ENCODE data around the gene RPP25L.

The RPP25L gene

DNA sequence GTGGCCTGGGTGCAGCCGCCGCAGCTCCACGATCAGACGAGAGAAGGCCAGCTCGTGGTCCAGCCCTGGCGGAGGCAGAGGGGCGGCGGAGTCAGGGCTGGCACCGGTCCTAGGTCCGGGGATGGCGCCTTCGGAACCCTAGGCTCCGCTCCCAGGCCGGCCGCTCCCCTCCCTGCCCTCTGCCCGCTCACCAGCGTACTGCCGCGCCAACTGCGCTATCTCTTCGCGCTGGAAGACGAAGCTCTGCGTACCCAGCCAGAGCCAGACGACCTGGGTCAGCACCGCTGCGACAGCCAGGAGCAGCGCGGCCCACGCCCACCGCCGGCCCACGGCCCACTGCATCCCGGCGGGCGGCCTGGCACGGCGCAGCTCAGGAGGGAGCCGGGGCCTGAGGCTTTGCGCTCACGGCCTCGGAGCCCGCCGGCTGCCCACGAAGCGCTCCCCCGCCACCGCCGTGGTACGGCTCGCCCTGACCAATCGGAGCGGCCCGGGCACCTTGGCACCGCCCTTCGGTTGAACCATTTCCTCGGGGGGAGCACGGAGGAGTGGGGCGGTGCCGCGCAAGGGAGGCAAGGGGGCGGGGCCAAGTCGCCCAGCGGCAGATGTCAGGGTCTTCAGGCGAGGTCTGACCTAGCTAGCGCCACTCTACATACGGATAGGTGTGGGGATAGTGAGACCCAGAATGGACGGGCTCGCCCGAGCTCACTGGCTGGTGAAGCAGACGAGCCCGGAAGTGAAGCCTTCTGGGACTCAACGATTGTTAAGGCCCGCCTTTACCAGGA is 25.6 kb upstream of the RPP25L start, which contains the start of gene SIGMAR1:
Gene SIGMAR1, minus strand, starts transcription at position 432 of the 782 bp plus-strand sequence. Its CDS starts 90 bp downstream, at position 342.
- peak; percentile 84 for DNase-seq

DNA sequence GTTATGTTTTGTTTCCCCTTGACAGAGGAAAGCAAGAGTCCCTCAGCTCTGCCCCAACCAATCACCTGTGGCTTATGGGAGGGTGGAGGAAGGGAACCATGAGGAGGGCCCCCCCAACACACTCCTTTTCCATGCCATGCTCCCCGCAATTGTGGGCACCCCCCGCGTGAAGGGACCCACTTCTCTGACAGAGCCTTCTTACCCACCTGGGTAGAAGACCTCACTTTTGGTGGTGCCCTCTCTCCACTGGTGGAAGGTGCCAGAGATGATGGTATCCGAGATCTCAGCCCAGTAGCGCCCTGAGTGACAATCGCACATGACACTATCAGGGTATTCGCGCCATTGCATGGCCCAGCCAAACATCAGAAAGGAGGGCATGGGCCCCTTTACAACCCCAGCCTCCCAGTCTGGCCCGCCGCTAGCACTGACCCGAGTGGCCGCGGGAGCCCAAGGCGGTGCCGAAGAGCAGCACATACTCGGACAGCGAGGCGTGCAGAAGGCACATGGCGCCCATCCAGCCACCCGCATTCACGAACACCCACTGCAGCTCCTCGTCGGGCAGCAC is 25.0 kb upstream of the RPP25L start:
- no peak for DNase-seq

DNA sequence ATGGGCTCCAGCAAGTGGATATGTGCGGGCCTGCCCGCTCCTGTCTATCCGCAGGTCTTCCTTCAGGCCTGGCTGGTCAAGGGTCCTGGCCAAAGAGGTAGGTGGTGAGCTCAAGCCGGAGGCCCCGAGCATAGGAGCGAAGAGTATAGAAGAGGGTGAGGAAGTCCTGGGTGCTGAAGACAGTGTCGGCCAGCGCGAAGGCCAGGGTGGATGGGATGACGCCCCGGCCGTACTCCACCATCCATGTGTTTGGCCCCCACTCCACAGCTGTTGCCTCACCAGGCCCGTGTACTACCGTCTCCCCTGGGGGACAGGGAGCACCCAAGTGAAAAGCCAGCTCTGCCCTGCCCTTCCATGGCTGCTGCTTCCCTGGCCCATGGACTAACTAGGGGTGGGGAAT is 23.7 kb upstream of the RPP25L start:
- no peak for DNase-seq

DNA sequence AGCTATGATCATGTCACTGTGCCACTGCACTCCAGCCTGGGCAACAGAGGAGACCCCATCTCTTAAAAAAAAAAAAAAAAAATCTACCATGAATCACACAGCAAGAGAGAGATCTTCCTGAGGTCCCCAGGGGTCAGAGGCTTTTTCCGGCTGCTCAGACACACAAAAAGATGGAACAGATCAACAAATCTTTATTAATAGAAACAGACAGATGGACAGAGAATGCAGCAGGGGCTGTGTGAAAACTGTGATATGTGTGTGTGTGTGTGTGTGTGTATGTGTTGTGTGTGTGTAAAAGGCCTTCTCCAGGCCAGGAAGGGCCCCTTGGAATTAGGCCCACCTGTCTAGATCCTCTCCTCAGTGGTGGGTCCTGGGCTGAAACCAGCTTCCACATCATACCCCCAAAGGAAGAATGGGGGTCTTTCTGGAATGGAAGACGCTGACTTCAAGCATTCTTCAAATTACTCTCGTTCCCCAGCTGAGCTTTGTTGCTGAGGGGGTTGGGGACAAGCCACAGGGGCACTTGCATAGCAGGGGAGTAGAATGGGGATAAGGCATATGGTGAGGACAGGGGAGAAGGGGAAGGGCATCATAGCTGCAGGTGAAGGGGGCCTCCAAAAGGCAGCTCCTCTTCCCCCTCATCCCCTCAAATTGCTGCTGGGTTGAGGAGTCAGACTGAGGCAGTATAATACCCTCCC is 22.8 kb upstream of the RPP25L start:
- no peak for DNase-seq

DNA sequence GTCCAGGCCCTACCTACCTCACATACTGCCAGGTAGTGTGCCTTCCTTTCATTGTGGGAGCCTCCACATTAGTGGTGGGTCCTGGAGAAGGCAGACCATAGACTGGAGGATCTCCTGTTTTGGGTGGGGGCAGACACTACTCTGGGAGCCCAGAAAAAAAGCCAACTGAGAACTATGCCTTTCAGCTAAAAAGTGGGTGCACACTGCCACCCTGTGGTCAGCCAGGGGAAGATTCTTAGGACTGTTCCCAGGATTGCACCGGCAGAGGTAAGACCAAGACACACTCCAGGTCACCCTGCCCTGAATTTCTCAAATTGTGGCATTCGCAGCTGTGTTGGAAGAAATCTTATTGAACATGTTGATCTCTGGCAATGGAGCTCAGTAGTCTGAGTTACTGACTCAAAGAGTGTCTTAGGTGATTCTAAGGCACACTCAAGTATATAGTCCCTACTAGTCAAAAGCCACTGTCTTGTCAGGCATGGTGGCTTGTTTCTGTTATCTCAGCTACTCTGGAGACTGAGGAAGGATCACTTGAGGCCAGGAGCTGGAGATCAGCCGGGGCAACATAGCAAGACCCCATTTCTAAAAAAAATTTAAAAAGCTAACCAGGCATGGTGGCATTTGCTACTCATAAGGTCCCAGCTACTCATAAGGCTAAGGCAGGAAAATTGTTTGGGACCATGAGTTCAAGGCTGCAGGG is 22.1 kb upstream of the RPP25L start:
- no peak for DNase-seq

DNA sequence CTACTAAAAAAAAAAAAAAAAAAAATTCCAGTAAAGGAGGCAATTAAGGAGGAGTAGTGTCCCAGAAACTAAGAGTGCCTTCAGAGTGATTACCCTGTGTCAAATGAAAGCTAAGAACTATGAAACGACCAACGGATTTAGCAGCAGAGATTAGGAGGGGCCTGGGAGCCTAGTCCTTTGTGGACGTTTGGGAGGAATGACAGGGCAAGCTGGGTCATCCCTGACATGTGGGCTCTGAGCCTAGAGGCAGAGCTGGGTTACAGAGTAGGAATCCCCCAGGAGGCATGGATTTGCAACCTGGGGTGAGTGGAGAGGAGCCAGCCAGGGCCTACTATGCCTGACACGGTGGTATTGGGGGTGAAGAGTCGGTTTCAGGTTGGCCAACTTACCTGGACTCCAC is 21.3 kb upstream of the RPP25L start:
- no peak for DNase-seq

DNA sequence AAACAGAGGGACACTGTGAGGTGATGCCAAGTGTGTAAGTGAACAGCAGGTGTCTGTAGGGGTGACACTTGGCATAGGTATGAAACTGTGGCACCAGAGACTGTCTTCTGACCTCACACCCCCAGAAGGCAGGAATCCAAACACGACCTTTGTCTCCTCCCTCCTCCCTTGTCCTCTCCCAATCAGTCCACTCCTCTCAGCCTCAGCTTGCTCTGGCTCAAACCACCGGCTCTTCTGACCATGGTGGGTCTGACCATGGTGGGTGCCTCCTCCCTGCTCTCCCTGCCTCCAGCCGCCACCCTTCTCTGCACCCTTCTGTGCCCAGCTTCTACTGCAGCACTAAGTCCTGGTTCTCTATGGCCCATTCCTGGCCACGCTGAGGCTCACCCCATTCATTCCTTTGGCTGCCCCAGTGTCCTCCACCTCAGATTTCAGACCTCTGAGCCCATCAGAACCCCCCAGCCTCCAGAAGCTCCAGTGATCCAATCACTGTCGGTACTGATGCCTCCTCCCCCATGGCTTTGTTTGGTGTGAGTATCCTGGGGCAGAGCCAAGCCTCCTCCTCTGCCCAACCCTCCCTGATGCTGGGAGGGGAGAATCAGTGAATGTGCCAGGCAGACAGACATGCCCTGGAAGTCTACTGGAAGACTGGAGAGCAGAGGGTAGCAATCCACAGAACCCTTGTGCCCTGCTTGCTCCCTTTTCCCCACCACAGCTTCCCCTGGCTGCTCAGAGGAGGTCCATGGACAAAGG is 18.7 kb upstream of the RPP25L start:
- no peak for DNase-seq

DNA sequence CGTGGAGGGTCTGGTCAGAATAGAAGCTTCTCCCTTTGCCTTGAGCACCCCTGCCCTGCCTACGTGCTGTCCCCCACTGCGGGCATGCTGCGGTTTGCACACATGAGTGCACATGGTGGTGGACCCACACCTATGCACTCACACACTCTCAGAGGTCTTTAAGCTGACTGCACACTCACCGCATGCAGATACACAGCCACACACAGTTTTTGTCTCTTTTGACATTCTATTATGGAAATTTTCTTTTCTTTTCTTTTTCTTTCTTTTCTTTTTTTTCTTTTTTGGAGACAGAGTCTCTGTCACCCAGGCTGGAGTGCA is 17.6 kb upstream of the RPP25L start:
- DNase-seq = no peak

DNA sequence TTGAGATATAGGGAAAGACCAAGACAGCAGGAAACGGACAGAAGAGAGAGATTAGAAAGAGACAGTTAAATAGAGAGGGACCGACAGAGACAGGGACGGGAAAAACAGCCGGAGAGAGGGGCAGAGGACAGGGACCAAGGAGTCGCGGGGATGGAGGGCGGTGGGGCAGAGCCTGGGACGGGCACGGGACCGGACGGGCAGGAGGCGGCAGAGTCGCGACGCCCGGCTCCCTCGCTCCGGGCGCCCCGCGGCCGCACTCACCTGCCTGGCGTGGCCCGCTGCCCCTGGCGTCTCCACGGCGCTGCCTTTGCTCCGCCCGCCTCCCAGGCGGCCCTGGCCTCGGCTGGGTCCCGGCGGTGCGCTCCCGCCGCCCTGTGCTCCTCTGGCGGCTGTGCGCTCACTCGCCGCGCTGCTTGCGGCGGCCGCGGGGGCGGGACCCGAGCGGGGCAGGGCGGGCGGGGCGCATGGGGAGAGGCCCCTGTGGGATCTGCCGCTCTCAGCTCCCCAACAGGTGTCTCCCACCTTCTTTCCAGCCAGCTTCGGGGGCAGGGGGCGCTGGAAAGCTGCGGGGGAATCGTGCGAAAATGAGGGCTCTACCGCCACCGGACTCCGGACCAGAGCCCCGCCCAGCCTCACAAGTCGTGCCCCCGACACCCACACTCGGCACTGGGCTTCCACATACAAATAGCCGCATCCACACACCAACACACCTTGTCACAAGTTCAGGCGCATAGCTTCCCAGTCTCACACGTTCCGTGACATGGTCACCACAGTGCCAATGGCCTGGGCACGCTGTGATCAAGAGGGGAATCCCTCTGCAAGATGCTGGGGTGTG is 17.0 kb upstream of the RPP25L start, which contains the start of gene ARID3C:
Gene ARID3C, minus strand, starts transcription at position 411 of the 835 bp plus-strand sequence. CDS start 1,052 bp downstream, outside the sequence.
- peak; percentile 24 for DNase-seq

DNA sequence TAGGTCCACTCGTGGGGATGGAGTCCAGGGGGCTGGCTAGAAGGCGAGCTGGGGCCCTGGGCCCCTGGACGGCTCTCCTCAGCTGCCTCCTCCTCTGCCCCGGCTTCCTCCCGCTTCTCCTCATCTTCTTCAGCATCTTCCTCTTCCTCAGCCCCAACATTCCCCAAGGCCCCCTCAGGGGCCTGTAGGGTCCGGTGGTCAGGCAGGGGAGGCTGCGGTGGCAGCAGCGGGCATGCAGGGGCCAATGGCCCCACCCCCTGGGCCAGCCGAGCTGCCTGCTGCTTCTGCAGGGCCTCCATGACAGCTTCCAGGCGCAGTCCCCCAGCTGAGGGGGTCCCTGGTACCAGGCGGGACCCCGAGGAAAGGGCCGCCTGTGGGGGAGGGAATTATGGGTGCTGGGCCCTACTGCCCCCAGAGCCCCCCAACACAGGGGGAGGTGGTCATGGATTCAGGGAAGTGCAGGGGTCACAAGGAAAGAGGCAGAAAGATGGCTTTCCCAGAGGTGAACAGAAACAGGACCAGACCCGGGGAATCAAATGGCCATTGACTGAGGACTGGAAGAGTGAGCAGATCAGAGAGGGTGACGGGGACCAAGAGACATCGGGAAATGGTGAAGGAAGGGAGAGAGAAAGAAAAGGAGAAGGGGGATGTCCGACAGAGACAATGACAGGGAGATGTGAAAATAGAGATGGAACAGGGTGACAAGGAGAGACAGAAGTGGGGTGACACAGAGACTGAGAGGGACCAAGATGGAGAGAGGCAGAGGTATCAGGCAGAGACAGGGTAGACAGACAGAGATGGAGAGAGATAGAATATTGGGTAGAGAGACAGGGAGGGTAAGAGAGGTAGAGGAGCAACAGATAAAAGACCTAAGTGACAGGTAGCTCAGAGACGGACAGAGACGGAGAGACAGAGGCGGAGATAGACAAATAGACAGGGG is 16.1 kb upstream of the RPP25L start:
- DNase-seq = no peak

DNA sequence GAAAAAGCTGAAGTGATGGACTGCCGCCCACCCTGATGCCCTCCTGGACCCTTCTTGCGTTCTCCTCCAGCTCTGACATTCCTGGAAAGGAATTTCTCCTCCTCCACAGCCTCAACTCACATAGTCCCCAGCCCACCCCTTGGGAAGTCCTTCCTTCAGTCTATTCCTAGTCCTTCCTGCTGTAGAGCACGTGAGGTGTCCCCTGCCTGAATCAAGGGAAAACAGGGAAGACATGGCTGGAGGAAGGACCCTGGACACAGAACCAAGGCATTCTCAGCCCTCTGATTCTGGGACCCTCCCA is 13.2 kb upstream of the RPP25L start:
- no peak for DNase-seq

DNA sequence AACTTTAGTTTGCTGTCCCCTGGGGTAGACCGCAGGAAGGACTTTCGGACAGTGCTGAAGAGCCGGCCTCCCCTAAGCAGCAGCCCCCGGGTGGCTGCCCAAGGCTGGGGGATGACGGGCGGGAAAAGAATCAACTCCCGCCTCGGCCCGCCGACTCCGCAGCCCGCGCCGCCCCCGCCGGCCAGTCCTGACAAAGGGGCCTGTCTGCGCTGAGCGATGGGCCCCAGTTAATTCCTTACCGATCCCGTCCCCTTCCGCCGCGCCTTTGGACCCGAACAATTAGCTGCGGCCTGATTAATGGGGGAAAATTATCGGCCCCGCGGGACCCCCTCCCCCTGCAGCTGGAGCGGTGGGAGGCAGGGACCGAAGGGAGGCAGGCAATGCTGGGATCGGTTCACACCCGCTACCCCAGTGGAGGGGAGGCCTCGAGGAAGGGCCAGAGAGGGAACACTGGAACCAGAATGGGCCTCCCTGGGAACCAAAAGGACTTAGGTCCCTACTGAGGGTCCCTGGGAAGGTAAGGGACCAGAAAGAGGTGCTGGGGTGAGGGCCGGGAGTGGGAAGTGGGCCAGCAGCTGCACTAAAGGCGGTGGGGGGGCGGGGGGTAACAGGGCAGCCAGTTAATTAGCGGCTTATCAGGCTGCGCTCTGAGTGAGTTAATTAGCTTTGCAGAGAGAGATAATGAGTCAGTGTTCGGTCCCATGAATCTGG is 12.7 kb upstream of the RPP25L start:
- no peak for DNase-seq

DNA sequence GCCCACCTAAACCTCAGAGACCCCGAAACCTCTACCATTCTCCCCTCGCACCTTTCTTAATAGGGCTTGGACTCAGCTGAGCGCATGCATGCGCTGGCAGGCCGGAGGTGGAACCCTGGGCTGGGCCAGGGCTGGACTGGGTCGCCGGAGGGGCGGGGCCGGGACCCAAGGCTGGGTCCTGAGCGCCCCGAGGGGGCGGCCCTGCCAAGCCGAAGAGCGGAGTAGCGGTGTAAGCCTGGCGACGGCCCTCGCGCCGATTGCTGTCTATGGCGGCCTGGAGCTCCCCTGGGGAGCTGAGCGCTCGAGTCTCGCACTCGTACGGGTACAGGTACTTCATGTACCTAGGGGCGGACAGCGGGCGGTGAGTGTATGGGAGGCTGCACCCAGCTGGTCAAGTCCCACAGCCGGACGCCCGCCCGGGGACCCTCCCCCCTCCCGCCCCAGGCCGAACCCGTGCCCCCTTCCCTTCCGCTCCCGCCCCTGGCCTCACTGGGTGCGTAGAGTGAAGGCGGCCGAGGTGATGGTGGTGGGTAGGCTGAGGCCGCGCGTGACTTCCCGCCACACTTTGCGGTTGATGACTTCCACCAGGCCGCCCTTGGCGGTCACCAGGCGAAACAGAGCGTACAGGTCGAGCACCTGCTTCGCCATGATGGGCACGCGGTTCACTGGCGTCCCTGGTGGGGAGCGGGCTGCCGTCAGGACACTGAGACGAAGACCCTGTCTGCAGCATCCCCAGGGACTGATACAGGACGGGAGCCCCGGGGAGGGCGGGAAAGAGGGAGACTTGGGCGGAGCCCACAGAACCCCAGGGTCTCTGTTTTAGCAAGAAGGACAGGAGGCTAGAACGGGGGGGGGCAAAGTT is 11.7 kb upstream of the RPP25L start:
- DNase-seq = no peak

DNA sequence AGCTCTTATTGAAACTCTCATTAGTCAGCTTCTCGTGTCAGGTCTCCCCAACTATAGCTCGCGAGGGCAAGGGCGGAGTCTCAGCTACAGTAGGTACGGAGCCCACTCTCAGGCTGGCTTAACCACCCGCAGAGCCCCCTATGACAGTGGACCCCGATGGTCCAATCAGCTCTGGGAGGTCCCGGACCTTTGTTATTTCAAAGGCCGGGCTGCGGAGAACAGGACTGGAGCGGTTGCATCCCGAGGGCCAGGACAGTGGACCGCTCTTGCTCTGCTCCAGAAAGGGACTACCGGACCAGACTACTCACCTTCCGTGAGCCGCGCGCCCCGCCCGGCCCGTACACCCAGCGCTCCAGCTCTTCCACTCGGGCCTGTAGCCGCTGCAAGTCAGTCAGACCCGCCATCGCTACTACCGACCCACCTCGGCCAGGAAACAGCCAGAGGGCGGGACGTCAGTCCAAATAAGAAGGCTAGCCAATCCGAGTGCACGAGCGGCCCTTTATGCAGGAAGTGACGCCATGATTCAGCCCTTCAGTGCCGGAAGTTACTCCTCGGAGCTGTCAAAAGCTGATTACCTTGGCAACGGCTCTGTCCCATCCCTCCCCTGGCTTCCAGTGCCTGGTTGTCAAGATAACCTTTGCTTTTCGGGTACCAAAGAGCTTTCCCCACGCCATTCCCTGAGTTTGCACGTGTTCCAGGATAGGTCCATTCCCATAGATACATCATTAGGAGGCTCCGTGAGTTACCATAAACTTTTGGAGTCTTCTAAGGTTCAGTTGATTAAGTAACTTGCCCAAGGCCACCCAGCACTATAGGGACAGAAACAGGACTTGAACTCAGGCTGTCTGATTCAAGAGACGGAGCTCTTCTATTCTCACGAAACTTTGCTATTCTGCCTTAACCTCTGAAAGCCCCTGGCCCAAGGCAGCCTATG is 8.4 kb upstream of the RPP25L start, which contains the start of gene DCTN3:
Gene DCTN3, minus strand, starts transcription at position 435 of the 934 bp plus-strand sequence. Its CDS starts 31 bp downstream, at position 404.
- DNase-seq = peak; percentile 47

DNA sequence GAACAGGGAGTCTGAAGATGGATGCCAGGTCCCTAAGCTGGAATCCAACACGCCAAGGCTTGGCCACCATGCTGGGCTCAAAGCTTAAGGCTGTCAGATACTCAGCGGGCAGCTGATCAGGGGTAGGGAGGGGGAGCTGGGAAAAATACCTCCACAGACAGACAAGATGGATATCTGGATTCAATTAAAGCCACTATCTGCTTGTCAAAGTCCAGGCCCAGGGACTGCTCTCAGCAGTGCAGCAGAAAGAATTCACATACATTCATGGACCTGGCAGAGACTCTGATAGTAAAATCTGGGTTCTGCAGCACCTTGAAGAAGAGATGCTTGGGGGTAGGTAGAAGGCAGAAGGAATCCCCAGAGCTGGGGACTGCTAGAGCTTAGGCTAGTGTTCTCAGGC is 3.2 kb upstream of the RPP25L start:
- DNase-seq = no peak

DNA sequence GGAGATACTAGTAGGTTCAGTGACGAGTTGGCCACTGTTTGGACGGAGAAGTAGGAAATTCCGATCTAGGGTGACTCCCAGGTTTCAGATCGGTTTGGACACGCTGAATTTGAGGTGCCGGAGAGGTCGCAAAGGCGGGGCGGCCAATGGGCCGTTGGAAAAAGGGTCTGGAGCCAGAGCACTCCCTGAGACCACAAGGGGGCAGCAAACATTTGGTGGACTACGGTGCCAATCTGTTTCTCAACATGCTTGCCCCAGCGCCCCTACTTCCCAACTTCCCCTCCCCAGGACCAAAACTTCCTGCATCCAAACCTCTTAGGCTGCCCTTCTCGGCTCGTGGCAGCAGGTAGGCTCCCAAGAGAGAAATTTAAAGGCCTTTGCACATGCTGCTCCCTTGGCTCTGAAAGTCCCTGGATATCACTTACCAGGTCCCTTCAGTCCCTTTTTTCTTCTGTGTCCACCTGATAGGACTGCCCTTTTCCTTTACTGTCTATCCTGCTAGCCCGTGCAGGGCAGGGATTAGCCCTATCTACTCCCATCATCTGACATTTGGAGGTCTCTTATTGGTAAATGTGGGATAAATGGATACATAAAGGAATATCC is 992 bp upstream of the RPP25L start:
- DNase-seq = no peak

DNA sequence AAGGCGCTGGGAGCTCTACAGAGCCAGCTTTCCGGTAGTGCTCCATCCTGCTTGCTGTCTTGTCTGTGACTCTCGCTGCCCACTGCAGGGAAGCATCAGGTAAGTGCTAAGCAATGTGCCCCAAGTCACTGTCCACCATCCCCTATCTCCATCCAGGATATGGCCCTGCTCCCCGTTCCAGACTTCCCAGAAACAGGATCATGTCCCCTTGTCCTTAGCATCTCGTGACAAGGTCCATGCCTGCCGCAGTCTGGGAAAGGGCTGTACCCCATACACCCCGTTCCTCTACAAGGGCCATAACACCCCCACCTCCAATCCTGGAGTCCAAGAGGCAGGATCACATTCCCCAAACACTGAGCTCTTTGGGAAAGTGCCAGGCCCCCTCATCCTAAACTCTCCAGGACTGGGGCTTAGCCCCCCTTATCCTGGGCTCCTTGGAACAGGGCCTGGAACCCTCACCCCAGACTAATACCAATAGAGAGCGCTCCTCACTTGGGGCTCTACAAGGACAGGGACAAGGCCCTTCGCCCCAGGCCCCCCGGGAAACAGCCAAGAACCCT is 566 bp downstream of the RPP25L start:
- DNase-seq = no peak
